Fibroblast of peridontal ligament (primary cell): Measurements from ENCODE around the gene DUSP12.
A peak's percentile ranks its signal among the peaks of the same experiment; 100 is the strongest.
"Not testable (repeated sequence)": the region's sequence is repeated elsewhere in the genome, so short reads cannot be mapped to it uniquely, and the experiment has no call there.

ENCODE experiments used
- DNase-seq: peaks from one replicate; pipeline ENCODE4 v3.0.0-alpha.2; 2010; ENCODE audit errors: extremely low read depth

Gene DUSP12, protein sequence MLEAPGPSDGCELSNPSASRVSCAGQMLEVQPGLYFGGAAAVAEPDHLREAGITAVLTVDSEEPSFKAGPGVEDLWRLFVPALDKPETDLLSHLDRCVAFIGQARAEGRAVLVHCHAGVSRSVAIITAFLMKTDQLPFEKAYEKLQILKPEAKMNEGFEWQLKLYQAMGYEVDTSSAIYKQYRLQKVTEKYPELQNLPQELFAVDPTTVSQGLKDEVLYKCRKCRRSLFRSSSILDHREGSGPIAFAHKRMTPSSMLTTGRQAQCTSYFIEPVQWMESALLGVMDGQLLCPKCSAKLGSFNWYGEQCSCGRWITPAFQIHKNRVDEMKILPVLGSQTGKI

GRCh38 chr1:161749509-161750407, at the start of gene DUSP12:
Gene DUSP12 (plus strand): TSS chr1:161749786. CDS start chr1:161749802, 16 bp downstream.
- DNase-seq: peak; percentile 96

- no peak for DNase-seq
Observed at GRCh38 chr1:161702250-161702649, 47.3 kb upstream of the DUSP12 start.

- no peak for DNase-seq
Observed at GRCh38 chr1:161705537-161705936, 44.0 kb upstream of the DUSP12 start.

DNA sequence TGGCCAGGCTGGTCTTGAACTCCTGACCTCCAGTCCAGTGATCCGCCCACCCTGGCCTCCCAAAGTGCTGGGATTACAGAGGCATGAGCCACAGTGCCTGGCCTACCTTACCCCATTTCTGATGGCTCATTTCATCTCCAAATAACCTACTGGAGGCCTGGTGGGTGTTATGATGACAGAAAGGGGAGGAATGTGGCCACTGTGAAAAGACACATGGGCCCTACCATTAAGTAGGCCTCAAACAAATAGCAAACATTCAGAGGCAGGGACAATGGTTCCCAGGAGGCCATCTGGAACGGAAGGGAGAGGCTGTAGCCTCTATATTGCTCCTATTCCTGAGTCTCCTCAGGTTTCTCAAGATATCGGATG, 43.5 kb upstream of the DUSP12 start:
- no peak for DNase-seq

DNA sequence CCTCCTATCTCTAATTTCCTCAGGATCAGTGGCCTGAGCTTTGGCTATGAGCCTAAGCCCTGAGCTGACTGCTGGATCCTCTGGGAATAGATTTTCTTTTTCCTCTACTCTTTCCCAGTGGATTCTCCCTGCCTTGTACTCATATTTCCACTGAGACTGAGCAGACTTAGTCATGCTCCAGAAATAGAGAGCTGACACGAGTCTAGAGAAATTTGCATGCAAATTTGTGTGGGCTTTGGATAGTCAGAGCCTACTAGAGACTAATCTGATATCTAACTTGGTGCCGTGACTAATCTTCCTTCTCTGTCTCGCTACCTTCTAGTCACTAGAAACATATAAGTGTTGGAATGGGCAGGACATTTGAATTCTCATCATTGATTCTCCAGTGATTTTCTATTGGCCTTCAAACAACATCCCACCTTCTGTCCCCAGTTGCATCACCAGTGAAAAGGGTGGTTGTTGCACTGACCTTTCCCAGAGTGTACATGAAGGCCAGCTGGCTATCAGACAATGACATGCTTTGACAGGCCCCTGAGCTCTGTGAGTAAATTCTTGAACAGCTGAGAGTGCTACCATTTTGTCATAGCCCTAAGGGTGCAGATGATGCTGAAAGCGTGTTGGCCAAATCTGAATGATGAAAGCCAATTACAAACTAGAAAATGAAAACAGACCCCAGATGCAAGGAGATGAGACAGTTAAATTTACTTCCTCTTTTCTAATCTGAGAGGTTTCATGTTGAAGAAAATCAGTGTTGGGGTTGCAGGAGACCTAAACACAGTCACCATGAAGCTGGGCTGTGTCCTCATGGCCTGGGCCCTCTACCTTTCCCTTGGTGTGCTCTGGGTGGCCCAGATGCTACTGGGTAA, 42.9 kb upstream of the DUSP12 start, which contains the start of gene FCRLA:
FCRLA (plus strand) TSS at position 748 of the 866 bp plus-strand sequence; CDS start at position 784, 36 bp downstream.
- peak; percentile 97 for DNase-seq

GRCh38 chr1:161707503-161707902, 42.1 kb upstream of the DUSP12 start:
- no peak for DNase-seq

- no peak for DNase-seq
Observed at GRCh38 chr1:161709373-161709772, 40.2 kb upstream of the DUSP12 start.

DNA sequence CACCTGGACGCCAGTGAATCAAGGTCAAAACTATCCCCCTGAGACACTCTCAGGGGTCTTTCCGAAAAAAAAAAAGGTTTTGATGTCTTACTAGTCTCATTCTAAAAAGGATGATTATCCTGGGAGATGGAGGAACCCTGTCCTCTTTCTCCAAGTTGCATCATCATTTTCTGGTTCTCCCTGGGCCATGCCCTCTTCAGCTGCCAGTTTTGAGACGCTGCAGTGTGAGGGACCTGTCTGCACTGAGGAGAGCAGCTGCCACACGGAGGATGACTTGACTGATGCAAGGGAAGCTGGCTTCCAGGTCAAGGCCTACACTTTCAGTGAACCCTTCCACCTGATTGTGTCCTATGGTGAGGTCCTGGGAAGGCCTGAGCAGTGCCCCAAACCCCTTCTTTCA, 39.0 kb upstream of the DUSP12 start:
- no peak for DNase-seq

DNA sequence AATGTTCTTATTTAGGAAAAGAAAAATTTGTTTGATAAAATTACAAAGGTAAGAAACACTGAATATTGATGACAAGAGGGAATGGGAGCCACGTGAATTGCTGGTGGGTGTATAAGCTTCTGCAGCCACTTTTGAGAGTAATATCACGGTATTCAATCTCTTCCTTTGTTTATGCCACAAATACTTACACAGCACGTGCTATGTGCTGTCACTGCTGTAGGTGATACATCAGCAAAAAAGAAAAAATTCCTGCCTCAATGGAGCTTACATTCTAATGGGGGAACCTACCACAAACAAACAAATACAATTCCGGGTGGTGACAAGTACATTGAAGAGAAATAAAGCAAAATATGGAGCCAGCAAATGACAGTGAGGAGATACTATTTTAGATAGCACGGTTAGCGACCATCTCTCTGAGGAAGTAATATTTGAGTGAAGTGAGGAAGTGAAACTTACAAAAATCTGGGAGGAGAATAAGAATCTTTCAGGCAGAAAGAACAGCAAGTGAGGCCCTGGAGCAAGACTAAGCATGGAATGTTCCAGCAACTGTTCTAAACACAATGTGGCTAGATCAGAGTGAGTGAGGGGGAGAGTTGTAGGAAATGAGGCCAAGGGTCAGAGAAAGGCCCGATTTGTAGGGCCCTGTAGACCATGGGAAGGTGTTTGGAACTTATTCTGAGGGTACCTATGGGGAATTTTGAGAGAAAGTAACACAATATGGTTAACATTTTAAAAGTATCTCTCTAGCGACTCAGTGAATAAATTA, 30.8 kb upstream of the DUSP12 start:
- no peak for DNase-seq

DNA sequence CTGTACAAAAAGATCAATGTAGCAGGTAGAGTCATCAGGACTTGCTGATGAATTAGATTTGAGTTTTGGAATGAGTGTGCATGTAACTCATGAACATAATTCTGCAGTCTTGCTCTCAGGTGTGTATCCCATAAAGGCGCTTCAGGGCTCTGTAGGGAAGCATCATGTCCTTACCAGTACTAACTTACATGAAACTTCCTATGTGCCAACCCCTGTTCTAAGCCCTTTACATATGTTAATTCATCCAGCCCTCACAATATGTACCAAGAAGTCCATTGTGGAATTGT, 30.3 kb upstream of the DUSP12 start:
- DNase-seq: no peak

DNA sequence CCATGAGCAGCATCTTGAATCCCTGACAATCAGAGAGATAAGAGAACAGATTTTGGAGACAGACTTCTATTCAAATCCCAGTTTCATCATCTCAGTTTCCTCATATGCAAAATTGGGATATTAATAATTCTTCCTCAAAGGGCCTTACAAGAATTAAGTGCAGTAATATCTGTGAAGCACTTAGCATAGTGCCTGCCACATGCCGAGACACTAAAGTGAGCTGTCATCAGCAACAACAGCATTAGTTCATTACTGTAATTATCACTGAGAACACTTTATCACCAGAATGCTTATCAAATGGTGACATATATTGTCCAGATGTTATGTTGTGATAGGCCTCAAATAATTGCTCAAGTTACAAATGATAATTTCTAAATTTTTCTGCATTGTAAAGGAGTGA, 29.2 kb upstream of the DUSP12 start:
- DNase-seq: no peak

DNA sequence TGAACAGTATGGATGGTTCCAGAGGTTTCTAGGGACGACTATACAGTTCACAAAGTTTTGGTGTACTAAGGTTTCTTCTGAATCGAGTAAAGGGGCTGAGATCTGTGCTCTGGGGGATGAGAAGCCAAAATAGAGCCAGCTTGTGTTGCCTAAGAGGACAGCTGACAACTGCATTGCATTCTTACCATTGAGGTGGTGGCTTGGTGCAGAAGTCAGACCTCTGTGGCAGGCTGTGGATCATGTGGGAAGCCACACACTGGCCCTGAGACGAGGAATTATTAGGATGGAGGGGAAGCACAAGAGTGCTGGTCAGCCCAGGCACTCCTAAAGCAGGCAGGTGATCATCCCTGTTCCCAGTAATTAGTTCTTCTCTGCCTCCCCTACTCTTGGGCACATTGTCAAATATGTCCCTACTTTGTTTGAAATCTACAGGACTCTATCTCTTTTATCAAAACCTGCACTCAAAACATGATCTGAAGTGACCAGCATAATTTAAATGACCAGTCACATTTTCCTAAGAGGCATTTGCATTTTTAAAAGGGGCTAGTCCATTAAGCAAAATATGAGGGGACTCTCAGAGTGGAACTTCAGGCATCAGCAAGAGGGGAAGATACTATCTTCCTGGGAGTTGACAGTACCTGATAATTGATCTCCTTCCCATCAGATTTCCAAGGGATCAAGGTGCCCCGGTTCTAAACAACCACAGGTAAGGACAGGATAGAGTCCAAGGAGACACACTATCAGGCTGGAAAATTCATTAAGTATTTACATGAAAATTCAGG, 28.4 kb upstream of the DUSP12 start, which contains the start of gene FCRLB:
FCRLB (plus strand) TSS at position 589 of the 782 bp plus-strand sequence. CDS start 1,129 bp downstream, outside the sequence.
- no peak for DNase-seq

GRCh38 chr1:161721738-161722343, 27.7 kb upstream of the DUSP12 start:
- peak; percentile 71 for DNase-seq

GRCh38 chr1:161722406-161722805, 27.2 kb upstream of the DUSP12 start:
- DNase-seq: no peak

DNA sequence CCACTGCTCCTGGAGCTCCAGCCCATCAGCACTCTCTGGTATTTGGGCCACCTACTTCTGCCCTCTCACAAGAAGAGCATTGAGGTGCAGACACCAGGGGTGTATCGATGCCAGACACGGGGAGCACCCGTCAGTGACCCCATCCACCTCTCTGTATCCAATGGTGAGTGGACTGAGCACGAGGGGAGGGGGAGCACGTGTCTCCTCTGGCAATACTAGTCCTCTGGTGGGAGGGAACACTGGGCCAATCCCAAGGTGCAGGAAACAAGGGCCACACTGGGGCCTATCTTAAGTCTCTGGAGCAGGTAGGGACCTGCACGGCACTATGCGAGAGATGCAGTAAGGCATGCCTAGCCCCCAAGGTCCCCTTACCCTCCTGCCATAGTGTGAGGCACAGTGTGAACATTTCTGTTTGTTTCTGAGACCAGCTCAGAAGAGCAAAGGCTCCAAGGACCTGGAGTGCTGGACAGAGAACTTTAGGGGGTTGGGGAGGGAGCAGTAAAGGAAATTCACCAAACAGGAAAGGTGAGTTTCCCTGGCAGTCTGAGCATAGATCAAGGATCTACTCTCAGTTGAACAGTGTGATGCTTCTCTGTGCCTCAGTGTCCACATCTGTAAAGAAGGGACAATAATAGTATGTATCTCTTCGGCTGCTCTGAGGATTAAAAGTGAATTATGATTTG, 26.0 kb upstream of the DUSP12 start:
- no peak for DNase-seq

DNA sequence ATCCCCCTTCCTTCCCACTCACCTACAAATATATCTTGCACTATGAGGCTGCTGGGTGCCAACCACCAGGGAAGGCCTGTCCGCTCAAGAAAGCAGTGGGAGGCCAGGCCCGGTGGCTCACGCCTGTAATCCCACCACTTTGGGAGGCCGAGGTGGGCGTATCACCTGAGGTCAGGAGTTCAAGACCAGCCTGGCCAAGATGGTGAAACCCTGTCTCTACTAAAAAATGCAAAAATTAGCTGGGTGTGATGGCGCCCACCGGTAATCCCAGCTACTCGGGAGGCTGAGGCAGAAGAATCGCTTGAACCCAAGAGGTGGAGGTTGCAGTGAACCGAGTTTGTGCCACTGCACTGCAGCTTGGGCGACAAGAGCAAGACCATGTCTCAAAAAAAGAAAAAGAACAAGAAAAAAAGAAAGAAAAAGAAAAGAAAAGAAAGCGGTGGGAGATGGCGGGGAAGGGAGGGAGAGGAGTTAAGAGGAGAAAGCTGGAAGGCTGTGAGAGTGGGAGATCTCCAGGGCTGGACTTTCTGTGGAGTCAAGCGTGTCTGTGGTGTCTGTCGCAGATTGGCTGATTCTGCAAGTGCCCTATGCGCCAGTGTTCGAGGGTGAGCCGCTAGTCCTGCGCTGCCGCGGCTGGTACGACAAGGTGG, 24.2 kb upstream of the DUSP12 start:
- DNase-seq: not testable (repeated sequence)

GRCh38 chr1:161725908-161726472, 23.6 kb upstream of the DUSP12 start:
- DNase-seq: peak; percentile 49

GRCh38 chr1:161726473-161727255, 22.9 kb upstream of the DUSP12 start:
- DNase-seq: peak; percentile 78
